B cell (primary cell): ENCODE data around the gene RIMBP2. TPM values are rescaled to one million over a fixed set of nuclear protein-coding genes. Genes with fewer than 3 reads are reported as not detected.

Experiments used
- ATAC-seq: fragments of 200-7000 bp; cut with Tn5 transposase; one replicate; pipeline ENCODE4 v1.10.0; 2021; ENCODE audit warnings: low read depth, mild to moderate bottlenecking, moderate number of reproducible peaks, moderate library complexity
- CTCF ChIA-PET: fragments of 350-600 bp; sonication (Branson Sonifier 250); formaldehyde crosslinking; loops from one replicate; lab custom pipeline; 2021; ENCODE audit warnings: antibody characterized with exemption, inconsistent platforms; lab: Charles Lee
- POLR2A ChIA-PET: fragments of 350-600 bp; sonication (Branson Sonifier 250); formaldehyde crosslinking; loops from one replicate; lab custom pipeline; 2021; ENCODE audit warnings: antibody characterized with exemption; lab: Charles Lee
- DNase-seq: peaks from one replicate; pipeline ENCODE4 v3.0.0; 2013
- H2AFZ ChIP-seq: 2 replicates; pipeline ENCODE4 v1.6.1; 2012; ENCODE audit warnings: mild to moderate bottlenecking, low read depth, low read length; ENCODE audit not compliant: insufficient read depth, poor library complexity, severe bottlenecking
- H3K27ac ChIP-seq, 2 donors: 1 replicate in 1 of 2; 2 replicates in 1 of 2; pipeline ENCODE4 v1.5.1; 2012 to 2013; ENCODE audit warnings: low read length in 2 of 2, mild to moderate bottlenecking in 2 of 2, moderate library complexity in 1 of 2
- H3K27me3 ChIP-seq, 4 experiments: fragments of 200-600 bp in 1 of 4; sonication (generic) in 1 of 4; replicated peaks in 1 of 4; 1 replicate in 2 of 4; 2 replicates in 2 of 4; pipeline versions ENCODE4 v1.6.1 to v1.7.0; 2013 to 2016; ENCODE audit warnings: low read length in 3 of 4, mild to moderate bottlenecking in 2 of 4, mixed read lengths in 1 of 4, moderate library complexity in 1 of 4; ENCODE audit not compliant: insufficient read depth in 4 of 4, control insufficient read depth in 3 of 4; ENCODE audit errors: control extremely low read depth in 1 of 4
- H3K36me3 ChIP-seq, 2 experiments: replicated peaks in 1 of 2; 1 replicate in 1 of 2; 2 replicates in 1 of 2; pipeline versions ENCODE4 v1.6.1 to v1.7.1; 2013; ENCODE audit warnings: low read length in 1 of 2; ENCODE audit not compliant: insufficient read depth in 2 of 2, control insufficient read depth in 1 of 2; ENCODE audit errors: control extremely low read depth in 1 of 2, extremely low read depth in 1 of 2
- H3K4me1 ChIP-seq, 2 donors: fragments of 200-600 bp in 1 of 2; sonication (generic) in 1 of 2; 1 replicate in 1 of 2; 2 replicates in 1 of 2; pipeline versions ENCODE4 v1.5.1 to v1.6.1; 2013 to 2017; ENCODE audit warnings: low read length in 2 of 2; ENCODE audit not compliant: control insufficient read depth in 2 of 2, insufficient read depth in 2 of 2
- H3K4me2 ChIP-seq: replicated peaks from 2 replicates; pipeline ENCODE3; 2012; ENCODE audit warnings: mild to moderate bottlenecking, low read depth, low read length; ENCODE audit not compliant: poor library complexity, severe bottlenecking
- H3K4me3 ChIP-seq, 5 experiments: fragments of 200-600 bp in 1 of 5; sonication (generic) in 1 of 5; 1 replicate in 3 of 5; 2 replicates in 2 of 5; pipeline versions ENCODE4 v1.5.1 to v1.7.0; 2011 to 2016; ENCODE audit warnings: low read length in 4 of 5, mild to moderate bottlenecking in 4 of 5, low read depth in 2 of 5, control low read depth in 1 of 5, moderate library complexity in 1 of 5; ENCODE audit not compliant: insufficient read depth in 1 of 5; ENCODE audit errors: control extremely low read depth in 1 of 5, extremely low read depth in 1 of 5
- H3K79me2 ChIP-seq: fragments of 200-600 bp; sonication (generic); one replicate; pipeline ENCODE4 v1.6.0; 2016; ENCODE audit warnings: low read length; ENCODE audit not compliant: control insufficient read depth, insufficient read depth
- H3K9ac ChIP-seq: fragments of 200-600 bp; sonication (generic); 2 replicates; pipeline ENCODE4 v1.6.1; 2017; ENCODE audit warnings: mild to moderate bottlenecking, low read length, moderate library complexity
- H3K9me3 ChIP-seq, 3 donors: one replicate each; pipeline versions ENCODE4 v1.6.1 to v1.7.1; 2013; ENCODE audit warnings: low read length in 2 of 3; ENCODE audit not compliant: control insufficient read depth in 2 of 3, insufficient read depth in 1 of 3; ENCODE audit errors: control extremely low read depth in 1 of 3
- H4K20me1 ChIP-seq: 2 replicates; pipeline ENCODE4 v1.6.0; 2012; ENCODE audit warnings: mild to moderate bottlenecking, low read length; ENCODE audit not compliant: insufficient read depth, control insufficient read depth, poor library complexity, severe bottlenecking
- H3K27ac Mint-ChIP-seq: one replicate; pipeline ENCODE4 v1.8.0; 2021; ENCODE audit warnings: mixed read lengths
- H3K27me3 Mint-ChIP-seq: one replicate; pipeline ENCODE4 v1.8.0; 2021; ENCODE audit warnings: mixed read lengths
- H3K4me1 Mint-ChIP-seq: one replicate; pipeline ENCODE4 v1.8.0; 2021; ENCODE audit warnings: mixed read lengths
- H3K4me3 Mint-ChIP-seq: one replicate; pipeline ENCODE4 v1.8.0; 2021; ENCODE audit warnings: mixed read lengths
- H3K9me3 Mint-ChIP-seq: one replicate; pipeline ENCODE4 v1.8.0; 2022; ENCODE audit warnings: mixed read lengths; ENCODE audit not compliant: insufficient read depth
- CTCF ChIP-seq: fragments of 200-600 bp; IDR thresholded peaks from one replicate; pipeline ENCODE4 v1.8.0; 2022; ENCODE audit warnings: antibody characterized with exemption, mild to moderate bottlenecking
- EZH2 ChIP-seq: IDR thresholded peaks from 2 replicates; pipeline ENCODE4 v1.6.1; 2012; ENCODE audit warnings: borderline replicate concordance, low read depth, mild to moderate bottlenecking, moderate library complexity, low read length; ENCODE audit not compliant: insufficient read depth, poor library complexity, severe bottlenecking
- WGBS: methylation state at CpG from one replicate; pipeline ENCODE4 v1.1.5; 2013; ENCODE audit warnings: missing lambda C conversion rate; ENCODE audit not compliant: insufficient coverage; 5-methylcytosine and 5-hydroxymethylcytosine counted together
- intact Hi-C: fragments of 100-400 bp; cut with micrococcal nuclease; formaldehyde crosslinking; loops from one replicate; pipeline ENCODE4 v1.10.0; 2022
- polyA plus RNA-seq: library from polyadenylated mRNA; depleted of rRNA; stranded (reverse); fragments of >200 nt; gene quantifications from 2 replicates; pipeline ENCODE4 v1.2.3, GENCODE V29; 2012
- total RNA-seq, 2 donors: library from RNA; stranded (reverse); fragments of 120-200 nt in 1 of 2; gene quantifications; 1 replicate in 1 of 2; 2 replicates in 1 of 2; pipeline versions ENCODE4 v1.2.3 to v1.2.4, GENCODE V29; 2013 to 2022

Gene RIMBP2
- total and polyA plus RNA-seq, 2 donors (not counting 1 experiment from before 2014, with no cell fraction given) = not detected

- Histone ChIP-seq H3K9ac (no peak overlapping the region), H3K36me3 (no peaks in the 10 kb centered on the region), H3K4me1 (no peaks in the 10 kb centered on the region), H3K4me2 (no peak overlapping the region), H3K27me3 (no peaks in the 10 kb centered on the region), H3K27ac (no peak overlapping the region), H3K4me3 (no peak overlapping the region), H2AFZ (no peak overlapping the region), H3K9me3 (peaks cover 0 to 45% (median 2%) of the 10 kb centered on the region in 3 donors), H4K20me1 (no peaks in the 10 kb centered on the region), H3K79me2 (no peaks in the 10 kb centered on the region)
- ChIA-PET CTCF (interaction anchor here (0.9 kb wide), 1 partner anchor 29 kb away, joined by 3 read pairs; no protein-coding TSS in a partner anchor), POLR2A (no interaction called here)
- Mint-ChIP-seq H3K9me3 (no peaks in the 10 kb centered on the region), H3K27me3 (no peaks in the 10 kb centered on the region), H3K4me1 (no peaks in the 10 kb centered on the region), H3K27ac (no peak overlapping the region), H3K4me3 (no peak overlapping the region)
- intact Hi-C loops = no loop called here
- ATAC-seq (no peak), DNase-seq (no peak)
- TF ChIP-seq CTCF = no peak
- WGBS = 86% methylated on average over 17 of the region's 17 CpGs
Measured at GRCh38 chr12:130673036-130673705, 42.9 kb downstream of the RIMBP2 start.

GRCh38 chr12:130672089-130672820 is 43.8 kb downstream of the RIMBP2 start:
- Histone ChIP-seq H3K4me2 (no peak overlapping the region), H3K27ac (no peak overlapping the region), H3K79me2 (no peaks in the 10 kb centered on the region), H3K36me3 (no peaks in the 10 kb centered on the region), H3K9ac (no peak overlapping the region), H4K20me1 (no peaks in the 10 kb centered on the region), H3K27me3 (no peaks in the 10 kb centered on the region), H3K9me3 (peaks cover 0 to 52% (median 2%) of the 10 kb centered on the region in 3 donors), H3K4me1 (no peaks in the 10 kb centered on the region), H2AFZ (no peak overlapping the region), H3K4me3 (no peak overlapping the region)
- TF ChIP-seq CTCF (no peak), EZH2 (no peak)
- ChIA-PET CTCF (no interaction called here), POLR2A (no interaction called here)
- no peak overlapping the region for H3K27ac Mint-ChIP-seq
- no peaks in the 10 kb centered on the region for H3K4me1 Mint-ChIP-seq
- intact Hi-C loops = no loop called here
- no peaks in the 10 kb centered on the region for H3K9me3 Mint-ChIP-seq
- no peak for ATAC-seq
- 84% methylated on average over 9 of the region's 15 CpGs for WGBS
- H3K4me3 Mint-ChIP-seq = no peak overlapping the region
- no peak for DNase-seq
- H3K27me3 Mint-ChIP-seq = no peaks in the 10 kb centered on the region
